HepG2 (cell line): ENCODE measurements around the gene SSBP4. TPM values are rescaled to one million over a fixed set of nuclear protein-coding genes. Genes with fewer than 3 reads are reported as not detected.

ENCODE experiments used
- ATAC-seq: fragments of 200-7000 bp; cut with Tn5 transposase; 3 replicates; pipeline ENCODE4 v1.9.1; 2020; ENCODE audit warnings: mild to moderate bottlenecking, moderate library complexity
- BruUV-seq: library from RNA; stranded (reverse); fragments of 400-500 nt; replicated peaks from 2 replicates; lab custom pipeline; 2021; lab: Mats Ljungman, UMichigan
- CTCF ChIA-PET: fragments of 300-600 bp; formaldehyde crosslinking; extraction: SDS; loops from one replicate; lab custom pipeline; 2021; ENCODE audit warnings: low total read pairs, inconsistent platforms, low intra/inter-chr PET ratio; lab: Yijun Ruan, JAX
- POLR2A ChIA-PET: fragments of 350-600 bp; sonication (Branson Sonifier 250); formaldehyde crosslinking; loops from one replicate; lab custom pipeline; 2020; ENCODE audit warnings: antibody characterized with exemption, inconsistent platforms; lab: Yijun Ruan, JAX
- DNase-seq: peaks from one replicate; pipeline ENCODE4 v3.0.0-alpha.2; 2015; ENCODE audit warnings: low spot score
- FAIRE-seq: peaks from 3 replicates; lab custom pipeline; 2011; peaks lifted over from hg19 to GRCh38; lab: Jason Lieb, UNC
- H2AFZ ChIP-seq: one replicate; pipeline ENCODE4 v1.6.1; 2011; ENCODE audit warnings: low read length, inconsistent platforms
- H3K27ac ChIP-seq: fragments of 300-600 bp; 3 replicates; pipeline ENCODE4 v1.8.0; 2011; ENCODE audit warnings: mixed run types, mild to moderate bottlenecking, mixed read lengths, low read length, inconsistent platforms; ENCODE audit not compliant: insufficient read depth; ENCODE audit errors: extremely low read length
- H3K27me3 ChIP-seq, 2 experiments: fragments of 200-600 bp in 1 of 2; 2 replicates in 1 of 2; 3 replicates in 1 of 2; pipeline versions ENCODE4 v1.6.0 to v1.8.0; 2011; ENCODE audit warnings: low read length in 2 of 2, mild to moderate bottlenecking in 2 of 2, moderate library complexity in 2 of 2, inconsistent platforms in 1 of 2; ENCODE audit not compliant: insufficient read depth in 2 of 2, control insufficient read depth in 1 of 2
- H3K36me3 ChIP-seq, 2 experiments: fragments of 200-600 bp in 1 of 2; replicated peaks in 1 of 2; 2 replicates in 1 of 2; 3 replicates in 1 of 2; pipeline versions ENCODE4 v1.5.1 to v1.8.0; 2011; ENCODE audit warnings: low read length in 2 of 2, inconsistent platforms in 1 of 2; ENCODE audit not compliant: insufficient read depth in 2 of 2, control insufficient read depth in 1 of 2
- H3K4me1 ChIP-seq: 2 replicates; pipeline ENCODE4 v1.5.1; 2012; ENCODE audit warnings: low read length, inconsistent platforms; ENCODE audit not compliant: insufficient read depth
- H3K4me2 ChIP-seq: 2 replicates; pipeline ENCODE4 v1.6.0; 2011; ENCODE audit warnings: low read depth, low read length, inconsistent platforms
- H3K4me3 ChIP-seq, 3 experiments: fragments of 200-600 bp in 1 of 3; sonication (generic), shearing (Covaris generic) in 1 of 3; replicated peaks in 1 of 3; 2 replicates each; pipeline ENCODE4 v1.5.1; 2011 to 2016; ENCODE audit warnings: low read length in 3 of 3, inconsistent platforms in 2 of 3, low read depth in 2 of 3, mild to moderate bottlenecking in 2 of 3, control low read depth in 1 of 3, mixed read lengths in 1 of 3; ENCODE audit not compliant: insufficient read depth in 1 of 3
- H3K79me2 ChIP-seq: one replicate; pipeline ENCODE4 v1.6.1; 2011; ENCODE audit warnings: low read length, inconsistent platforms; ENCODE audit not compliant: insufficient read depth
- H3K9ac ChIP-seq: 2 replicates; pipeline ENCODE4 v1.6.0; 2011; ENCODE audit warnings: mild to moderate bottlenecking, low read depth, low read length, inconsistent platforms; ENCODE audit not compliant: insufficient read depth
- H3K9me3 ChIP-seq: 2 replicates; pipeline ENCODE4 v1.5.1; 2012; ENCODE audit warnings: mild to moderate bottlenecking, low read length
- H4K20me1 ChIP-seq: 2 replicates; pipeline ENCODE4 v1.6.0; 2011; ENCODE audit warnings: inconsistent platforms, mild to moderate bottlenecking, low read length, moderate library complexity; ENCODE audit not compliant: insufficient read depth
- ARNT2 ChIP-seq: sonication (generic); formaldehyde crosslinking; IDR thresholded peaks from 2 replicates; pipeline ENCODE4 v1.8.0; 2022; ENCODE audit warnings: mild to moderate bottlenecking, low read depth, missing genetic modification reagents, moderate library complexity
- GATA4 ChIP-seq: sonication (generic); IDR thresholded peaks from 2 replicates; pipeline ENCODE4 v1.6.1; 2016; ENCODE audit warnings: antibody characterized with exemption, low read depth, borderline replicate concordance
- JUND ChIP-seq: sonication (generic); formaldehyde crosslinking; IDR thresholded peaks from 2 replicates; pipeline ENCODE4 v1.8.0; 2022; ENCODE audit warnings: mild to moderate bottlenecking, missing genetic modification reagents
- KAT2B ChIP-seq: fragments of 150-350 bp; IDR thresholded peaks from 2 replicates; pipeline ENCODE4 v1.6.1; 2014; ENCODE audit warnings: low read depth, low read length, borderline replicate concordance
- KLF16 ChIP-seq, 2 experiments: sonication (generic) in 1 of 2; formaldehyde crosslinking in 1 of 2; IDR thresholded peaks; 2 replicates each; pipeline versions ENCODE4 v1.6.1 to v1.8.0; 2016 to 2023; ENCODE audit warnings: missing genetic modification reagents in 2 of 2, missing compliant biosample characterization in 1 of 2
- NR1H2 ChIP-seq: sonication (generic); formaldehyde crosslinking; IDR thresholded peaks from 2 replicates; pipeline ENCODE4 v1.8.1; 2022; ENCODE audit warnings: low read depth, missing genetic modification reagents, borderline replicate concordance
- NR2F2 ChIP-seq: IDR thresholded peaks from 2 replicates; pipeline ENCODE4 v1.6.1; 2012; ENCODE audit warnings: low read depth, inconsistent platforms, borderline replicate concordance
- RFX3 ChIP-seq: IDR thresholded peaks from 2 replicates; pipeline ENCODE4 v1.6.1; 2016; ENCODE audit warnings: missing biosample characterization, missing genetic modification reagents
- SOX13 ChIP-seq, 3 experiments: fragments of 450-650 bp in 1 of 3; sonication (generic) in 1 of 3; formaldehyde crosslinking in 1 of 3; IDR thresholded peaks in 2 of 3; conservative IDR thresholded peaks in 1 of 3; 2 replicates each; pipeline versions ENCODE4 v1.5.0 to v1.6.1; 2016 to 2020; ENCODE audit warnings: antibody characterized with exemption in 1 of 3, mild to moderate bottlenecking in 1 of 3, missing compliant biosample characterization in 1 of 3, missing genetic modification reagents in 1 of 3, moderate library complexity in 1 of 3
- ZNF331 ChIP-seq: sonication (generic); formaldehyde crosslinking; IDR thresholded peaks from 2 replicates; pipeline ENCODE4 v1.4.0; 2020; ENCODE audit warnings: missing genetic modification reagents
- ZNF335 ChIP-seq: sonication (generic); formaldehyde crosslinking; IDR thresholded peaks from 2 replicates; pipeline ENCODE4 v1.4.0; 2020; ENCODE audit warnings: missing genetic modification reagents
- ZNF558 ChIP-seq: sonication (generic); formaldehyde crosslinking; IDR thresholded peaks from 2 replicates; pipeline ENCODE4 v1.9.0; 2022; ENCODE audit warnings: mild to moderate bottlenecking, missing genetic modification reagents, borderline replicate concordance
- ZNF564 ChIP-seq: sonication (generic); formaldehyde crosslinking; IDR thresholded peaks from 2 replicates; pipeline ENCODE4 v1.8.1; 2023; ENCODE audit warnings: mild to moderate bottlenecking, missing genetic modification reagents
- ZNF652 ChIP-seq: IDR thresholded peaks from 2 replicates; pipeline ENCODE4 v1.6.1; 2016; ENCODE audit warnings: low read depth, borderline replicate concordance
- ZNF674 ChIP-seq: sonication (generic); formaldehyde crosslinking; IDR thresholded peaks from 2 replicates; pipeline ENCODE4 v1.5.0; 2020; ENCODE audit warnings: low read depth, mild to moderate bottlenecking, missing genetic modification reagents
- ZNF678 ChIP-seq: sonication (generic); formaldehyde crosslinking; IDR thresholded peaks from 2 replicates; pipeline ENCODE4 v1.4.0; 2020; ENCODE audit warnings: mild to moderate bottlenecking, missing genetic modification reagents
- ZSCAN12 ChIP-seq: sonication (generic); formaldehyde crosslinking; IDR thresholded peaks from 2 replicates; pipeline ENCODE4 v1.9.0; 2021; ENCODE audit warnings: mild to moderate bottlenecking, missing genetic modification reagents
- ZSCAN30 ChIP-seq: sonication (generic); formaldehyde crosslinking; IDR thresholded peaks from 2 replicates; pipeline ENCODE4 v1.5.0; 2020; ENCODE audit warnings: mild to moderate bottlenecking, missing genetic modification reagents
- WGBS: methylation state at CpG from one replicate; pipeline ENCODE4 v1.1.6; 2017; ENCODE audit warnings: low lambda C conversion rate; 5-methylcytosine and 5-hydroxymethylcytosine counted together
- in situ Hi-C: cut with HindIII; loops from 2 replicates; pipeline ENCODE4 v1.10.0; 2017; ENCODE audit warnings: low pct_unique_long_range_greater_than_20kb; ENCODE audit not compliant: extremely low pct_ligation_motif_present
- intact Hi-C: fragments of 100-400 bp; cut with micrococcal nuclease; formaldehyde crosslinking; loops from one replicate; pipeline ENCODE4 v1.10.0; 2022; ENCODE audit not compliant: unreplicated experiment
- polyA plus RNA-seq, 8 experiments: library from polyadenylated mRNA; depleted of rRNA in 3 of 8; stranded (reverse) in 7 of 8; unstranded in 1 of 8; fragments of >200 nt; fragmentation: Illumina TruSeq in 4 of 8; extraction: Trizol in 4 of 8; gene quantifications; 2 replicates each; pipeline versions ENCODE4 v1.2.1 to v1.2.3, GENCODE V29; 2011 to 2016; ENCODE audit warnings: low read depth in 4 of 8, missing spikeins in 1 of 8, mixed read lengths in 1 of 8; ENCODE audit not compliant: insufficient read depth in 1 of 8
- total RNA-seq, 5 experiments: library from RNA; depleted of rRNA; stranded (reverse); fragments of >200 nt; fragmentation: Illumina TruSeq; extraction: Trizol; gene quantifications; 2 replicates each; pipeline ENCODE4 v1.2.3, GENCODE V29; 2016; ENCODE audit warnings: low read depth in 1 of 5
- TF ChIP-seq, protein P1 (sequence below): sonication (generic); formaldehyde crosslinking; IDR thresholded peaks from 2 replicates; pipeline ENCODE4 v1.4.0; 2020; ENCODE audit warnings: missing genetic modification reagents
- TF ChIP-seq, protein P2 (sequence below): sonication (generic); formaldehyde crosslinking; IDR thresholded peaks from 2 replicates; pipeline ENCODE4 v1.8.1; 2022; ENCODE audit warnings: low read depth, mild to moderate bottlenecking, missing genetic modification reagents
- TF ChIP-seq, protein P3 (sequence below): IDR thresholded peaks from 2 replicates; pipeline ENCODE4 v1.6.1; 2016

Gene SSBP4
- total and polyA plus RNA-seq, 2 of the 13 experiments (the other 11 are each of a cell fraction or from before 2014, with no cell fraction given), result 20.8 to 39.5 TPM

DNA sequence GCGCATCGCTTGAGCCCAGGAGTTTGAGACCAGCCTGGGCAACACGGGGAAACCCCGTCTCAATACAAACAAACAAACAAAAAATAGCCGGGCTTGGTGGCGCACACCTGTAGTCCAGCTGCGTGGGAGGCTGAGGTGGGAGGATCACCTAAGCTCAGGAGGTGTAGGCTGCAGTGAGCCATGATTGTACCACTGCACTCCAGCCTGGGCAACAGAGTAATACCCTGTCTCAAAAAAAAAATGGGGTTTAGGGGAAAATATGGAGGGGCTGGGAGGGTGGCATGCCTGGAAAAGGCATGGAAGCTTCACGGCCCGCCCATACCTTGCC, 20.7 kb downstream of the SSBP4 start:
- peaks cover 45% of the 10 kb centered on the region for H3K4me1 ChIP-seq
- peak overlapping the region in 1 of 3 experiments; percentile 75; a peak in 1 of 6 replicates for H3K4me3 ChIP-seq
- no peak for FAIRE-seq
- ChIA-PET POLR2A (interaction anchor here (1.5 to 1.9 kb wide), 3 partner anchors 21 to 118 kb away, joined by 4 to 5 read pairs (median 4); partner anchors contain the start of genes KXD1 and SSBP4), CTCF (no interaction called here)
- intact Hi-C loops, result no loop called here
- no peak for DNase-seq
- no TSS peak for BruUV-seq
- no peaks in the 10 kb centered on the region for H3K79me2 ChIP-seq
- H4K20me1 ChIP-seq, result peaks cover 9% of the 10 kb centered on the region; the same call in 1 of the 2 replicates
- no peak overlapping the region for H2AFZ ChIP-seq
- H3K4me2 ChIP-seq, result peak overlapping the region; percentile 95
- H3K9ac ChIP-seq, result no peak overlapping the region
- ATAC-seq, result no peak
- no peaks in the 10 kb centered on the region for H3K27me3 ChIP-seq
- 20% methylated on average over 6 of the region's 9 CpGs for WGBS
- H3K36me3 ChIP-seq, result peaks cover 9 to 16% of the 10 kb centered on the region in 2 experiments; a peak in 3 of 5 replicates
- in situ Hi-C loops, result no loop called here
- no peaks in the 10 kb centered on the region for H3K9me3 ChIP-seq
- H3K27ac ChIP-seq, result no peak overlapping the region
- TF ChIP-seq ZNF564 (CRISPR knock-in tag) (no peak), ZNF674 (CRISPR knock-in tag) (no peak), ZNF678 (CRISPR knock-in tag) (no peak), SOX13 (IDR thresholded peaks at IDR 0.05) (no peak), SOX13 (CRISPR knock-in tag; conservative IDR thresholded peaks at IDR 0.05 in 1 of 2, IDR thresholded peaks at IDR 0.05 in 1 of 2) (no peak), JUND (CRISPR knock-in tag) (no peak), ARNT2 (CRISPR knock-in tag) (no peak), ZNF331 (CRISPR knock-in tag) (no peak), ZNF558 (no peak), ZSCAN30 (CRISPR knock-in tag) (no peak), ZNF652 (CRISPR knock-in tag) (no peak), KLF16 (CRISPR knock-in tag; IDR thresholded peaks at IDR 0.05) (0 out of 4 replicates have a peak, but pooled peaks of 1 of the 2 experiments have one; percentile 25), NR2F2 (0 out of 2 replicates have a peak, but pooled peaks have one; percentile 6), ZNF335 (CRISPR knock-in tag) (no peak), RFX3 (no peak), ZSCAN12 (CRISPR knock-in tag) (no peak), NR1H2 (no peak), KAT2B (no peak), GATA4 (no peak)
- TF ChIP-seq, protein P1, sequence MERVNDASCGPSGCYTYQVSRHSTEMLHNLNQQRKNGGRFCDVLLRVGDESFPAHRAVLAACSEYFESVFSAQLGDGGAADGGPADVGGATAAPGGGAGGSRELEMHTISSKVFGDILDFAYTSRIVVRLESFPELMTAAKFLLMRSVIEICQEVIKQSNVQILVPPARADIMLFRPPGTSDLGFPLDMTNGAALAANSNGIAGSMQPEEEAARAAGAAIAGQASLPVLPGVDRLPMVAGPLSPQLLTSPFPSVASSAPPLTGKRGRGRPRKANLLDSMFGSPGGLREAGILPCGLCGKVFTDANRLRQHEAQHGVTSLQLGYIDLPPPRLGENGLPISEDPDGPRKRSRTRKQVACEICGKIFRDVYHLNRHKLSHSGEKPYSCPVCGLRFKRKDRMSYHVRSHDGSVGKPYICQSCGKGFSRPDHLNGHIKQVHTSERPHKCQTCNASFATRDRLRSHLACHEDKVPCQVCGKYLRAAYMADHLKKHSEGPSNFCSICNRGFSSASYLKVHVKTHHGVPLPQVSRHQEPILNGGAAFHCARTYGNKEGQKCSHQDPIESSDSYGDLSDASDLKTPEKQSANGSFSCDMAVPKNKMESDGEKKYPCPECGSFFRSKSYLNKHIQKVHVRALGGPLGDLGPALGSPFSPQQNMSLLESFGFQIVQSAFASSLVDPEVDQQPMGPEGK (CRISPR knock-in tag), result no peak
- TF ChIP-seq, protein P2, sequence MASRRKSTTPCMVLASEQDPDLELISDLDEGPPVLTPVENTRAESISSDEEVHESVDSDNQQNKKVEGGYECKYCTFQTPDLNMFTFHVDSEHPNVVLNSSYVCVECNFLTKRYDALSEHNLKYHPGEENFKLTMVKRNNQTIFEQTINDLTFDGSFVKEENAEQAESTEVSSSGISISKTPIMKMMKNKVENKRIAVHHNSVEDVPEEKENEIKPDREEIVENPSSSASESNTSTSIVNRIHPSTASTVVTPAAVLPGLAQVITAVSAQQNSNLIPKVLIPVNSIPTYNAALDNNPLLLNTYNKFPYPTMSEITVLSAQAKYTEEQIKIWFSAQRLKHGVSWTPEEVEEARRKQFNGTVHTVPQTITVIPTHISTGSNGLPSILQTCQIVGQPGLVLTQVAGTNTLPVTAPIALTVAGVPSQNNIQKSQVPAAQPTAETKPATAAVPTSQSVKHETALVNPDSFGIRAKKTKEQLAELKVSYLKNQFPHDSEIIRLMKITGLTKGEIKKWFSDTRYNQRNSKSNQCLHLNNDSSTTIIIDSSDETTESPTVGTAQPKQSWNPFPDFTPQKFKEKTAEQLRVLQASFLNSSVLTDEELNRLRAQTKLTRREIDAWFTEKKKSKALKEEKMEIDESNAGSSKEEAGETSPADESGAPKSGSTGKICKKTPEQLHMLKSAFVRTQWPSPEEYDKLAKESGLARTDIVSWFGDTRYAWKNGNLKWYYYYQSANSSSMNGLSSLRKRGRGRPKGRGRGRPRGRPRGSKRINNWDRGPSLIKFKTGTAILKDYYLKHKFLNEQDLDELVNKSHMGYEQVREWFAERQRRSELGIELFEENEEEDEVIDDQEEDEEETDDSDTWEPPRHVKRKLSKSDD (CRISPR knock-in tag), result 0 out of 2 replicates have a peak, but pooled peaks have one; percentile 9
- TF ChIP-seq, protein P3, sequence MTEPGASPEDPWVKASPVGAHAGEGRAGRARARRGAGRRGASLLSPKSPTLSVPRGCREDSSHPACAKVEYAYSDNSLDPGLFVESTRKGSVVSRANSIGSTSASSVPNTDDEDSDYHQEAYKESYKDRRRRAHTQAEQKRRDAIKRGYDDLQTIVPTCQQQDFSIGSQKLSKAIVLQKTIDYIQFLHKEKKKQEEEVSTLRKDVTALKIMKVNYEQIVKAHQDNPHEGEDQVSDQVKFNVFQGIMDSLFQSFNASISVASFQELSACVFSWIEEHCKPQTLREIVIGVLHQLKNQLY (CRISPR knock-in tag), result no peak
